ENCODE data around the gene TTLL8. TPM values are rescaled to one million over a fixed set of nuclear protein-coding genes. Genes with fewer than 3 reads are reported as not detected.

TTLL8 gene
- total and polyA plus RNA-seq, 4 donors = not detected

GRCh38 chr22:50070366-50070765, 12.3 kb upstream of the TTLL8 start:
- Histone ChIP-seq H3K4me3 (ENCODE audit: low read depth in 1 of 3, low read length in 3 of 3) (no peak overlapping the region), H3K27ac (ENCODE audit: low read depth in 1 of 2, low read length in 2 of 2) (no peak overlapping the region), H3K9me3 (ENCODE audit: control insufficient read depth in 4 of 4, low read length in 3 of 4) (no peaks in the 10 kb centered on the region), H3K4me1 (ENCODE audit: control insufficient read depth in 4 of 4, insufficient read depth in 4 of 4, low read length in 3 of 4) (no peaks in the 10 kb centered on the region), H3K27me3 (ENCODE audit: control insufficient read depth in 4 of 4, insufficient read depth in 4 of 4, low read length in 3 of 4) (no peaks in the 10 kb centered on the region), H3K36me3 (ENCODE audit: control insufficient read depth in 4 of 4, insufficient read depth in 3 of 4, low read depth in 1 of 4, low read length in 3 of 4) (no peaks in the 10 kb centered on the region), H3K9ac (ENCODE audit: low read depth in 1 of 2, low read length in 2 of 2) (no peak overlapping the region)
- no peak for DNase-seq (ENCODE audit: low spot score)
- 87% methylated on average over 8 of the region's 8 CpGs for WGBS
- TF ChIP-seq REST (IDR thresholded peaks at IDR 0.05) = no peak
- TF ChIP-seq GABPA (IDR thresholded peaks at IDR 0.05 in 1 of 2, conservative IDR thresholded peaks at IDR 0.05 in 1 of 2) = no peak
- TF ChIP-seq MAX (IDR thresholded peaks at IDR 0.05) = no peak
- TF ChIP-seq HNF4A (conservative IDR thresholded peaks at IDR 0.05) = no peak
- no peak for TF ChIP-seq CTCF (IDR thresholded peaks at IDR 0.05; ENCODE audit: low read depth, low read length, missing input control)
- no peak for TF ChIP-seq JUND (IDR thresholded peaks at IDR 0.05)
- TF ChIP-seq HNF4G (IDR thresholded peaks at IDR 0.05) = no peak
- no peak for TF ChIP-seq YY1 (IDR thresholded peaks at IDR 0.05)
- no peak for TF ChIP-seq SP1 (IDR thresholded peaks at IDR 0.05)
- TF ChIP-seq FOXA2 (IDR thresholded peaks at IDR 0.05) = no peak
- TF ChIP-seq ZBTB33 (IDR thresholded peaks at IDR 0.05) = no peak
- TF ChIP-seq FOXA1 (IDR thresholded peaks at IDR 0.05) = no peak

GRCh38 chr22:50068096-50068495, 10.0 kb upstream of the TTLL8 start:
- Histone ChIP-seq H3K27ac (ENCODE audit: low read depth in 1 of 2, low read length in 2 of 2) (no peak overlapping the region), H3K9me3 (ENCODE audit: control insufficient read depth in 4 of 4, low read length in 3 of 4) (no peaks in the 10 kb centered on the region), H3K4me1 (ENCODE audit: control insufficient read depth in 4 of 4, insufficient read depth in 4 of 4, low read length in 3 of 4) (no peaks in the 10 kb centered on the region), H3K36me3 (ENCODE audit: control insufficient read depth in 4 of 4, insufficient read depth in 3 of 4, low read depth in 1 of 4, low read length in 3 of 4) (no peaks in the 10 kb centered on the region), H3K9ac (ENCODE audit: low read depth in 1 of 2, low read length in 2 of 2) (no peak overlapping the region), H3K27me3 (ENCODE audit: control insufficient read depth in 4 of 4, insufficient read depth in 4 of 4, low read length in 3 of 4) (no peaks in the 10 kb centered on the region), H3K4me3 (ENCODE audit: low read depth in 1 of 3, low read length in 3 of 3) (no peak overlapping the region)
- TF ChIP-seq MAX (IDR thresholded peaks at IDR 0.05) (no peak), ZBTB33 (IDR thresholded peaks at IDR 0.05) (no peak), JUND (IDR thresholded peaks at IDR 0.05) (no peak), FOXA1 (IDR thresholded peaks at IDR 0.05) (no peak), FOXA2 (IDR thresholded peaks at IDR 0.05) (no peak), RAD21 (IDR thresholded peaks at IDR 0.05) (no peak), EGR1 (IDR thresholded peaks at IDR 0.05; ENCODE audit: low read depth in 2 of 2) (no peak), HNF4A (conservative IDR thresholded peaks at IDR 0.05) (no peak), GABPA (IDR thresholded peaks at IDR 0.05 in 1 of 2, conservative IDR thresholded peaks at IDR 0.05 in 1 of 2) (no peak), ATF3 (IDR thresholded peaks at IDR 0.05) (no peak), NR2F2 (IDR thresholded peaks at IDR 0.05) (no peak)
- DNase-seq (ENCODE audit: low spot score) = no peak
- 89% methylated on average over 11 of the region's 11 CpGs for WGBS
